IMR-90 (cell line): ENCODE data around the gene ZNF518A. TPM values are rescaled to one million over a fixed set of nuclear protein-coding genes. Genes with fewer than 3 reads are reported as not detected.

Source experiments
- ATAC-seq: fragments of 200-7000 bp; cut with Tn5 transposase; 2 replicates; pipeline ENCODE4 v1.9.1; 2020; ENCODE audit warnings: low read depth, mild to moderate bottlenecking, moderate library complexity
- BruUV-seq: library from RNA; stranded (reverse); fragments of 400-500 nt; replicated peaks from 2 replicates; lab custom pipeline; 2021; lab: Mats Ljungman, UMichigan
- CTCF ChIA-PET: fragments of 300-600 bp; formaldehyde crosslinking; extraction: SDS; loops from one replicate; lab custom pipeline; 2021; ENCODE audit warnings: antibody characterized with exemption; lab: Yijun Ruan, JAX
- POLR2A ChIA-PET: fragments of 300-600 bp; sonication (Branson Sonifier 250); formaldehyde crosslinking; loops from one replicate; lab custom pipeline; 2022; ENCODE audit warnings: antibody characterized with exemption; ENCODE audit not compliant: unreplicated experiment; lab: Charles Lee
- DNase-seq: peaks from one replicate; pipeline ENCODE4 v3.0.0; 2013
- H2AFZ ChIP-seq: replicated peaks from 2 replicates; pipeline ENCODE3; 2013; ENCODE audit warnings: low read length, mild to moderate bottlenecking; ENCODE audit not compliant: poor library complexity
- H2AK5ac ChIP-seq: 2 replicates; pipeline ENCODE4 v1.6.1; 2013; ENCODE audit warnings: low read depth, low read length, inconsistent platforms
- H2AK9ac ChIP-seq: replicated peaks from 2 replicates; pipeline ENCODE3; 2013; ENCODE audit warnings: mild to moderate bottlenecking, low read depth, low read length, moderate library complexity; ENCODE audit not compliant: poor library complexity
- H2BK120ac ChIP-seq: 2 replicates; pipeline ENCODE4 v1.6.1; 2013; ENCODE audit warnings: low read depth, low read length, inconsistent platforms
- H2BK15ac ChIP-seq: 3 replicates; pipeline ENCODE4 v1.6.1; 2013; ENCODE audit warnings: low read depth, low read length, inconsistent platforms
- H2BK20ac ChIP-seq: 2 replicates; pipeline ENCODE4 v1.6.1; 2013; ENCODE audit warnings: low read depth, mild to moderate bottlenecking, inconsistent platforms, low read length, moderate library complexity
- H2BK5ac ChIP-seq: 2 replicates; pipeline ENCODE4 v1.6.1; 2013; ENCODE audit warnings: mild to moderate bottlenecking, low read depth, low read length, inconsistent platforms; ENCODE audit not compliant: poor library complexity, severe bottlenecking
- H3K14ac ChIP-seq: replicated peaks from 2 replicates; pipeline ENCODE4 v1.6.1; 2013; ENCODE audit warnings: low read depth, low read length, inconsistent platforms
- H3K18ac ChIP-seq: 2 replicates; pipeline ENCODE4 v1.6.1; 2013; ENCODE audit warnings: low read depth, low read length, control low read depth
- H3K23ac ChIP-seq: 2 replicates; pipeline ENCODE4 v1.6.1; 2013; ENCODE audit warnings: low read depth, low read length, inconsistent platforms
- H3K27ac ChIP-seq: 2 replicates; pipeline ENCODE4 v1.5.1; 2013; ENCODE audit warnings: mild to moderate bottlenecking, control low read depth, low read length; ENCODE audit not compliant: insufficient read depth
- H3K27me3 ChIP-seq: 2 replicates; pipeline ENCODE4 v1.6.1; 2013; ENCODE audit warnings: low read length; ENCODE audit not compliant: control insufficient read depth, insufficient read depth
- H3K36me3 ChIP-seq: 2 replicates; pipeline ENCODE4 v1.6.1; 2013; ENCODE audit warnings: low read length, mixed read lengths; ENCODE audit not compliant: control insufficient read depth, insufficient read depth
- H3K4ac ChIP-seq: 2 replicates; pipeline ENCODE4 v1.6.1; 2013; ENCODE audit warnings: low read depth, low read length, inconsistent platforms
- H3K4me1 ChIP-seq: 2 replicates; pipeline ENCODE4 v1.6.1; 2013; ENCODE audit warnings: low read length, mixed read lengths; ENCODE audit not compliant: control insufficient read depth, insufficient read depth
- H3K4me2 ChIP-seq: 2 replicates; pipeline ENCODE4 v1.6.1; 2013; ENCODE audit warnings: low read depth, mild to moderate bottlenecking, control low read depth, low read length, moderate library complexity
- H3K4me3 ChIP-seq: 2 replicates; pipeline ENCODE4 v1.5.1; 2013; ENCODE audit warnings: low read depth, mild to moderate bottlenecking, control low read depth, low read length, moderate library complexity; ENCODE audit not compliant: insufficient read depth
- H3K56ac ChIP-seq: 2 replicates; pipeline ENCODE4 v1.6.1; 2013; ENCODE audit warnings: low read length, inconsistent platforms; ENCODE audit not compliant: insufficient read depth; ENCODE audit errors: extremely low read depth
- H3K79me1 ChIP-seq, 2 experiments: 2 replicates each; pipeline ENCODE4 v1.6.1; 2013; ENCODE audit warnings: low read length in 2 of 2, inconsistent platforms in 1 of 2, low read depth in 1 of 2
- H3K9ac ChIP-seq: 2 replicates; pipeline ENCODE4 v1.6.1; 2013; ENCODE audit warnings: low read depth, low read length, control low read depth
- H3K9me1 ChIP-seq: 2 replicates; pipeline ENCODE4 v1.6.1; 2013; ENCODE audit warnings: low read length, inconsistent platforms; ENCODE audit not compliant: insufficient read depth
- H3K9me3 ChIP-seq: 2 replicates; pipeline ENCODE4 v1.6.1; 2013; ENCODE audit warnings: low read length; ENCODE audit not compliant: control insufficient read depth, insufficient read depth
- H4K20me1 ChIP-seq: 2 replicates; pipeline ENCODE4 v1.6.1; 2013; ENCODE audit warnings: low read length, inconsistent platforms; ENCODE audit not compliant: insufficient read depth
- H4K5ac ChIP-seq: 2 replicates; pipeline ENCODE4 v1.6.1; 2013; ENCODE audit warnings: mild to moderate bottlenecking, low read depth, low read length, control low read depth
- H4K8ac ChIP-seq, 2 experiments: 2 replicates each; pipeline ENCODE4 v1.6.1; 2013; ENCODE audit warnings: low read depth in 2 of 2, low read length in 2 of 2, control low read depth in 1 of 2, inconsistent platforms in 1 of 2
- H4K91ac ChIP-seq: 2 replicates; pipeline ENCODE4 v1.6.1; 2013; ENCODE audit warnings: low read depth, low read length, inconsistent platforms; ENCODE audit not compliant: insufficient read depth
- BHLHE40 ChIP-seq: fragments of 150-350 bp; IDR thresholded peaks from 2 replicates; pipeline ENCODE4 v1.6.1; 2016; ENCODE audit warnings: mild to moderate bottlenecking, low read depth, low read length
- FOS ChIP-seq: fragments of 150-350 bp; IDR thresholded peaks from 2 replicates; pipeline ENCODE4 v1.6.1; 2016; ENCODE audit warnings: low read depth, low read length
- MAFK ChIP-seq: IDR thresholded peaks from 2 replicates; pipeline ENCODE4 v1.6.1; 2012; ENCODE audit warnings: low read depth, low read length, improper control_type of control experiment
- MAZ ChIP-seq: IDR thresholded peaks from 2 replicates; pipeline ENCODE4 v1.6.1; 2012; ENCODE audit warnings: low read depth, mild to moderate bottlenecking, low read length, improper control_type of control experiment, moderate library complexity, borderline replicate concordance
- MXI1 ChIP-seq: IDR thresholded peaks from 2 replicates; pipeline ENCODE4 v1.6.1; 2012; ENCODE audit warnings: low read depth, mild to moderate bottlenecking, low read length, moderate library complexity, borderline replicate concordance
- NFE2L2 ChIP-seq: fragments of 150-350 bp; IDR thresholded peaks from 2 replicates; pipeline ENCODE4 v1.6.1; 2016; ENCODE audit warnings: low read depth, mild to moderate bottlenecking, low read length
- RAD21 ChIP-seq: IDR thresholded peaks from 2 replicates; pipeline ENCODE4 v1.6.1; 2012; ENCODE audit warnings: low read length, improper control_type of control experiment
- RCOR1 ChIP-seq: IDR thresholded peaks from 2 replicates; pipeline ENCODE4 v1.6.1; 2012; ENCODE audit warnings: mild to moderate bottlenecking, low read length, improper control_type of control experiment; ENCODE audit not compliant: insufficient replicate concordance
- RFX5 ChIP-seq: IDR thresholded peaks from 2 replicates; pipeline ENCODE4 v1.8.0; 2012; ENCODE audit warnings: low read depth, mild to moderate bottlenecking, low read length, moderate library complexity
- dilution Hi-C: fragments of 300-500 bp; cut with HindIII; formaldehyde crosslinking; loops from one replicate; pipeline ENCODE4 v1.14.3; 2018; ENCODE audit warnings: low sequenced_read_pairs; ENCODE audit not compliant: unreplicated experiment
- in situ Hi-C: fragments of 300-500 bp; cut with MboI; formaldehyde crosslinking; loops from 3 replicates; pipeline ENCODE4 v1.14.3; 2019; ENCODE audit warnings: low sequenced_read_pairs, inconsistent platforms, mixed read lengths
- intact Hi-C: fragments of 100-400 bp; cut with micrococcal nuclease; formaldehyde crosslinking; loops from 2 replicates; pipeline ENCODE4 v1.10.0; 2022
- polyA plus RNA-seq, 3 experiments: library from polyadenylated mRNA; depleted of rRNA; stranded (reverse); fragments of >200 nt; gene quantifications; 2 replicates each; pipeline ENCODE4 v1.2.3, GENCODE V29; 2012; ENCODE audit warnings: low replicate concordance in 1 of 3
- total RNA-seq: library from RNA; depleted of rRNA; stranded (reverse); fragments of >200 nt; gene quantifications from 2 replicates; pipeline ENCODE4 v1.2.3, GENCODE V29; 2012
- TF ChIP-seq, protein P1 (sequence below): conservative IDR thresholded peaks from 2 replicates; pipeline ENCODE4 v1.5.1; 2012; ENCODE audit warnings: mild to moderate bottlenecking, low read depth, low read length, improper control_type of control experiment
- TF ChIP-seq, protein P2 (sequence below): fragments of 150-350 bp; IDR thresholded peaks from 2 replicates; pipeline ENCODE4 v1.6.1; 2017; ENCODE audit warnings: mild to moderate bottlenecking, antibody characterized with exemption, low read length, low read depth
- TF ChIP-seq, protein P3 (sequence below): fragments of 150-350 bp; IDR thresholded peaks from 2 replicates; pipeline ENCODE4 v1.6.1; 2016; ENCODE audit warnings: low read depth, mild to moderate bottlenecking, low read length, moderate library complexity, borderline replicate concordance

ZNF518A gene
- total and polyA plus RNA-seq, 2 of the 4 experiments (the other 2 are of a cell fraction) = 2.1 to 7.9 TPM

DNA sequence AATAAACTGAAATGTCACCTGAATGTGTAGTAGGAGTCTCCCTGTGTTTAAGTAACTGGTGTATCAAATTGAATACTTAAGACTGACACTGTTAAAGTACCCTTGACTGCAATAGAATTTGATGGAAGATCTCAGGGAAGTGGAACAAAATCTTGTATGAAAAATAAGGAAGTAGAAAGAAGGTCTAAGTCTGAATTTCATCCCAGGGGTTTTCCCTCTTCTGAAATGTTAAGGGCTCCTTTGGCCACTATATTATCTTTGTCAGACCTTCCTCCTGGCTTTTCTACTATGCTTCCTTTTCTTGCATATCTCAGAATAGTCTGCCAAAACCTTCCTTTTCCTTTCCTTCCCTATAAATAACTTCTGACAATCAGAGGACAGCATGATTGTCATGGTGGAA, 81.7 kb downstream of the ZNF518A start:
- Histone ChIP-seq H2AK9ac (no peak overlapping the region), H3K36me3 (no peaks in the 10 kb centered on the region), H3K27me3 (no peaks in the 10 kb centered on the region; the same call in 1 of the 2 replicates), H3K18ac (no peak overlapping the region), H3K79me1 (no peaks in the 10 kb centered on the region), H4K20me1 (no peaks in the 10 kb centered on the region), H3K9me1 (no peaks in the 10 kb centered on the region), H3K4me2 (no peak overlapping the region), H3K9ac (no peak overlapping the region), H3K23ac (no peak overlapping the region), H4K5ac (no peak overlapping the region), H4K91ac (no peak overlapping the region), H2BK5ac (no peak overlapping the region), H4K8ac (no peak overlapping the region), H2BK15ac (no peak overlapping the region), H2BK20ac (no peak overlapping the region), H3K9me3 (no peaks in the 10 kb centered on the region), H3K4me3 (no peak overlapping the region), H3K14ac (no peak overlapping the region), H3K27ac (no peak overlapping the region), H3K4me1 (no peaks in the 10 kb centered on the region), H3K56ac (no peak overlapping the region), H3K4ac (no peak overlapping the region), H2AFZ (no peak overlapping the region), H2AK5ac (no peak overlapping the region), H2BK120ac (no peak overlapping the region)
- ATAC-seq (no peak), DNase-seq (no peak)
- ChIA-PET CTCF (no interaction called here), POLR2A (no interaction called here)
- in situ Hi-C loops (no loop called here), intact Hi-C loops (no loop called here), dilution Hi-C loops (no loop called here)
- BruUV-seq = no TSS peak
- TF ChIP-seq NFE2L2 (no peak), MXI1 (no peak), FOS (no peak), MAZ (no peak), BHLHE40 (no peak), RAD21 (no peak), MAFK (no peak), RCOR1 (no peak), RFX5 (no peak)
- TF ChIP-seq, protein P1, sequence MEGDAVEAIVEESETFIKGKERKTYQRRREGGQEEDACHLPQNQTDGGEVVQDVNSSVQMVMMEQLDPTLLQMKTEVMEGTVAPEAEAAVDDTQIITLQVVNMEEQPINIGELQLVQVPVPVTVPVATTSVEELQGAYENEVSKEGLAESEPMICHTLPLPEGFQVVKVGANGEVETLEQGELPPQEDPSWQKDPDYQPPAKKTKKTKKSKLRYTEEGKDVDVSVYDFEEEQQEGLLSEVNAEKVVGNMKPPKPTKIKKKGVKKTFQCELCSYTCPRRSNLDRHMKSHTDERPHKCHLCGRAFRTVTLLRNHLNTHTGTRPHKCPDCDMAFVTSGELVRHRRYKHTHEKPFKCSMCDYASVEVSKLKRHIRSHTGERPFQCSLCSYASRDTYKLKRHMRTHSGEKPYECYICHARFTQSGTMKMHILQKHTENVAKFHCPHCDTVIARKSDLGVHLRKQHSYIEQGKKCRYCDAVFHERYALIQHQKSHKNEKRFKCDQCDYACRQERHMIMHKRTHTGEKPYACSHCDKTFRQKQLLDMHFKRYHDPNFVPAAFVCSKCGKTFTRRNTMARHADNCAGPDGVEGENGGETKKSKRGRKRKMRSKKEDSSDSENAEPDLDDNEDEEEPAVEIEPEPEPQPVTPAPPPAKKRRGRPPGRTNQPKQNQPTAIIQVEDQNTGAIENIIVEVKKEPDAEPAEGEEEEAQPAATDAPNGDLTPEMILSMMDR = no peak
- TF ChIP-seq, protein P2, sequence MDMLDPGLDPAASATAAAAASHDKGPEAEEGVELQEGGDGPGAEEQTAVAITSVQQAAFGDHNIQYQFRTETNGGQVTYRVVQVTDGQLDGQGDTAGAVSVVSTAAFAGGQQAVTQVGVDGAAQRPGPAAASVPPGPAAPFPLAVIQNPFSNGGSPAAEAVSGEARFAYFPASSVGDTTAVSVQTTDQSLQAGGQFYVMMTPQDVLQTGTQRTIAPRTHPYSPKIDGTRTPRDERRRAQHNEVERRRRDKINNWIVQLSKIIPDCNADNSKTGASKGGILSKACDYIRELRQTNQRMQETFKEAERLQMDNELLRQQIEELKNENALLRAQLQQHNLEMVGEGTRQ = no peak
- TF ChIP-seq, protein P3, sequence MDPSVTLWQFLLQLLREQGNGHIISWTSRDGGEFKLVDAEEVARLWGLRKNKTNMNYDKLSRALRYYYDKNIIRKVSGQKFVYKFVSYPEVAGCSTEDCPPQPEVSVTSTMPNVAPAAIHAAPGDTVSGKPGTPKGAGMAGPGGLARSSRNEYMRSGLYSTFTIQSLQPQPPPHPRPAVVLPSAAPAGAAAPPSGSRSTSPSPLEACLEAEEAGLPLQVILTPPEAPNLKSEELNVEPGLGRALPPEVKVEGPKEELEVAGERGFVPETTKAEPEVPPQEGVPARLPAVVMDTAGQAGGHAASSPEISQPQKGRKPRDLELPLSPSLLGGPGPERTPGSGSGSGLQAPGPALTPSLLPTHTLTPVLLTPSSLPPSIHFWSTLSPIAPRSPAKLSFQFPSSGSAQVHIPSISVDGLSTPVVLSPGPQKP = no peak
